GM20000 (cell line): ENCODE measurements around the gene RNF20.
"Not testable (repeated sequence)": the region's sequence is repeated elsewhere in the genome, so short reads cannot be mapped to it uniquely, and the experiment has no call there.

Experiments
- DNase-seq: peaks from one replicate; pipeline ENCODE4 v3.0.0; 2012; ENCODE audit warnings: low spot score
- CTCF ChIP-seq: IDR thresholded peaks from 2 replicates; pipeline ENCODE4 v1.5.1; 2012; ENCODE audit warnings: mild to moderate bottlenecking, control low read depth; ENCODE audit errors: extremely low read depth, missing control alignments

The RNF20 gene

GRCh38 chr9:101578378-101578777 is 44.7 kb downstream of the RNF20 start:
- no peak for TF ChIP-seq CTCF
- DNase-seq: no peak

- DNase-seq: no peak
- no peak for TF ChIP-seq CTCF
Observed at GRCh38 chr9:101579711-101580545, 46.3 kb downstream of the RNF20 start.

GRCh38 chr9:101582553-101582952 is 48.9 kb downstream of the RNF20 start:
- DNase-seq: no peak
- TF ChIP-seq CTCF: no peak

GRCh38 chr9:101585740-101586139 is 52.1 kb downstream of the RNF20 start:
- DNase-seq: no peak
- no peak for TF ChIP-seq CTCF

GRCh38 chr9:101586651-101587050 is 53.0 kb downstream of the RNF20 start:
- DNase-seq: no peak
- TF ChIP-seq CTCF: no peak

- DNase-seq: no peak
- TF ChIP-seq CTCF: no peak
Observed at GRCh38 chr9:101587332-101588043, 53.8 kb downstream of the RNF20 start.

- DNase-seq: not testable (repeated sequence)
Observed at GRCh38 chr9:101590074-101590473, 56.4 kb downstream of the RNF20 start.
